Measurements from ENCODE around the gene PPFIA2. TPM values are rescaled to one million over a fixed set of nuclear protein-coding genes. Genes with fewer than 3 reads are reported as not detected.

The PPFIA2 gene
- total RNA-seq, 1 experiment from 2014 or later = not detected

DNA sequence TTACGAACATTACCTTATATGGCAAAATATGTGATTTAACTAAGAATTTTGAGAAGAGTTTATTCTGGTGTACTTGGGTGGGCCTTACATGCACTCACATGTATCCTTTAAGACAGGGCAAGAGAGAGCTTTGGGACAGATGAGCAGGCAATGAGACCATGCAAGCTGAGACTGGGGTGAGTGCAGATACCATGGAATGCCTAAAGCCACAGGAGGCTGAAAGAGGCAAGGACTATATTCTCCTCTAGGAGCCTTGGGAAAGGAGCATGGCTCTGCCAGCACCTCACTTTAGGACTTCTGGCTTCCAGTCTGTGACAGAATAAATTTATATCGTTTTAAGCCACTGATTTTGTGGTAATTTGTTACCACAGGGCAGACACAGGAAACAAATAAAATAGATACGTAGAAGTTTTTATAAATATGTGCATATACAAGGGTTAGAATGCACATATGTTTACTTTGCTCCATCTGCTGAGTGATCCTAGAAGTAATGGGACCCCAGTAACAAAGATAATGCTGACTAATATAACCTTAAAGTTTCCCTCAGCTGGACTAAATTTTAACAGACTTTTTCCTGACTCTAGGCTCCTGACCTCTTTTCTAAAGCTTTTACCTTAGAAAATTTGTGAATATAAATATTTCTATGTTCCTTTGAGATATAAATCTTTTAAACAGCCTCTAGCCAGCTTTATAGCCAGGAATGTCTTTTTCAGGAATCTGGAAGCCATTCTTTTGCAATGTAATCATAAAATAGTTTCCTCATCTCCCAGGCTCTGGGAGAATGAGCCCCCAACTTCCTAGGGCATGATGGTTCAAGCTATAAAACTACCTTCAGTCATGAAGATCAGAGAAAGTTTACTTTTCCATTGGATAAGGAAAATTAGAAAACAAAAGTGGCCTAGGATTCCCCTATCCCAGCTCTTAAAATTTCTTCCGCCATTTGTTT is 216.8 kb downstream of the PPFIA2 start:
- CTCF ChIA-PET = no interaction called here
- H3K36me3 ChIP-seq (ENCODE audit: control insufficient read depth, insufficient read depth, low read length) = no peaks in the 10 kb centered on the region
- H3K9me3 ChIP-seq (ENCODE audit: control insufficient read depth, insufficient read depth, low read depth, low read length) = no peaks in the 10 kb centered on the region
- no peaks in the 10 kb centered on the region for H3K27me3 ChIP-seq (ENCODE audit: control insufficient read depth, insufficient read depth, low read length)
- intact Hi-C loops (cut with micrococcal nuclease; ENCODE audit: unreplicated experiment) (no loop called here), in situ Hi-C loops (cut with HindIII; ENCODE audit: low pct_unique_long_range_greater_than_20kb, low sequenced_read_pairs) (no loop called here)
- ATAC-seq = no peak
- no peak overlapping the region for H3K27ac ChIP-seq (ENCODE audit: low read length)
- H3K4me1 ChIP-seq (ENCODE audit: control insufficient read depth, insufficient read depth, low read length) = no peaks in the 10 kb centered on the region
- DNase-seq (ENCODE audit: low read depth, low spot score) = no peak
- TF ChIP-seq, protein P1, sequence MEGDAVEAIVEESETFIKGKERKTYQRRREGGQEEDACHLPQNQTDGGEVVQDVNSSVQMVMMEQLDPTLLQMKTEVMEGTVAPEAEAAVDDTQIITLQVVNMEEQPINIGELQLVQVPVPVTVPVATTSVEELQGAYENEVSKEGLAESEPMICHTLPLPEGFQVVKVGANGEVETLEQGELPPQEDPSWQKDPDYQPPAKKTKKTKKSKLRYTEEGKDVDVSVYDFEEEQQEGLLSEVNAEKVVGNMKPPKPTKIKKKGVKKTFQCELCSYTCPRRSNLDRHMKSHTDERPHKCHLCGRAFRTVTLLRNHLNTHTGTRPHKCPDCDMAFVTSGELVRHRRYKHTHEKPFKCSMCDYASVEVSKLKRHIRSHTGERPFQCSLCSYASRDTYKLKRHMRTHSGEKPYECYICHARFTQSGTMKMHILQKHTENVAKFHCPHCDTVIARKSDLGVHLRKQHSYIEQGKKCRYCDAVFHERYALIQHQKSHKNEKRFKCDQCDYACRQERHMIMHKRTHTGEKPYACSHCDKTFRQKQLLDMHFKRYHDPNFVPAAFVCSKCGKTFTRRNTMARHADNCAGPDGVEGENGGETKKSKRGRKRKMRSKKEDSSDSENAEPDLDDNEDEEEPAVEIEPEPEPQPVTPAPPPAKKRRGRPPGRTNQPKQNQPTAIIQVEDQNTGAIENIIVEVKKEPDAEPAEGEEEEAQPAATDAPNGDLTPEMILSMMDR (IDR thresholded peaks at IDR 0.05) = no peak
- no peak for TF ChIP-seq TCF7L2 (IDR thresholded peaks at IDR 0.05; ENCODE audit: low read depth, low read length)
- TF ChIP-seq, protein P2, sequence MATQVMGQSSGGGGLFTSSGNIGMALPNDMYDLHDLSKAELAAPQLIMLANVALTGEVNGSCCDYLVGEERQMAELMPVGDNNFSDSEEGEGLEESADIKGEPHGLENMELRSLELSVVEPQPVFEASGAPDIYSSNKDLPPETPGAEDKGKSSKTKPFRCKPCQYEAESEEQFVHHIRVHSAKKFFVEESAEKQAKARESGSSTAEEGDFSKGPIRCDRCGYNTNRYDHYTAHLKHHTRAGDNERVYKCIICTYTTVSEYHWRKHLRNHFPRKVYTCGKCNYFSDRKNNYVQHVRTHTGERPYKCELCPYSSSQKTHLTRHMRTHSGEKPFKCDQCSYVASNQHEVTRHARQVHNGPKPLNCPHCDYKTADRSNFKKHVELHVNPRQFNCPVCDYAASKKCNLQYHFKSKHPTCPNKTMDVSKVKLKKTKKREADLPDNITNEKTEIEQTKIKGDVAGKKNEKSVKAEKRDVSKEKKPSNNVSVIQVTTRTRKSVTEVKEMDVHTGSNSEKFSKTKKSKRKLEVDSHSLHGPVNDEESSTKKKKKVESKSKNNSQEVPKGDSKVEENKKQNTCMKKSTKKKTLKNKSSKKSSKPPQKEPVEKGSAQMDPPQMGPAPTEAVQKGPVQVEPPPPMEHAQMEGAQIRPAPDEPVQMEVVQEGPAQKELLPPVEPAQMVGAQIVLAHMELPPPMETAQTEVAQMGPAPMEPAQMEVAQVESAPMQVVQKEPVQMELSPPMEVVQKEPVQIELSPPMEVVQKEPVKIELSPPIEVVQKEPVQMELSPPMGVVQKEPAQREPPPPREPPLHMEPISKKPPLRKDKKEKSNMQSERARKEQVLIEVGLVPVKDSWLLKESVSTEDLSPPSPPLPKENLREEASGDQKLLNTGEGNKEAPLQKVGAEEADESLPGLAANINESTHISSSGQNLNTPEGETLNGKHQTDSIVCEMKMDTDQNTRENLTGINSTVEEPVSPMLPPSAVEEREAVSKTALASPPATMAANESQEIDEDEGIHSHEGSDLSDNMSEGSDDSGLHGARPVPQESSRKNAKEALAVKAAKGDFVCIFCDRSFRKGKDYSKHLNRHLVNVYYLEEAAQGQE (IDR thresholded peaks at IDR 0.05; ENCODE audit: insufficient read depth in 1 of 2, low read depth in 2 of 2, low read length in 1 of 2) = no peak
- TF ChIP-seq SIN3A (IDR thresholded peaks at IDR 0.05; ENCODE audit: borderline replicate concordance, insufficient read depth, low read depth, low read length) = no peak
- no peak for TF ChIP-seq POLR2AphosphoS5 (IDR thresholded peaks at IDR 0.05; ENCODE audit: low read depth, low read length)
- no TSS peak for BruUV-seq (replicated peaks)
- POLR2A ChIA-PET = no interaction called here
- no peak overlapping the region for H3K4me3 ChIP-seq (ENCODE audit: low read depth in 2 of 2, low read length in 2 of 2)

DNA sequence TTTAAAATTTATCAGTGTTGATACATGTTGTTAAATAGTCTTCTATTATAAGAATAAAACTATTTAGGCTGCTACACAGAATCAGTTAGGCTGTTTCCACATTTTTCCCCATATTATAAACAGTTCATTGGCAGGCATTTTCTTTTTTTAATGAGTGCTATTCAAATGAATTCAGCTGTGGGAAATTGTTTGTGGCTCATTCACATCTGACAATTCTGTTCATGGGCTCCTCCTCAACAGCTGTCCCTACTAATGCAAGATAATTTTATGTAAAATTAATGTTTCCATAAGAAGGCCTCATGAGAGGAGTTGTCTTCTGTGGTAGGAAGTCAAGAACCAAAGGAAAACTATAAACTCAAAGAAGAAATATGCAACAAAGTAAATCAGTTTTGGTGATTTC is 218.0 kb downstream of the PPFIA2 start:
- Histone ChIP-seq H3K9me3 (ENCODE audit: control insufficient read depth, insufficient read depth, low read depth, low read length) (no peaks in the 10 kb centered on the region), H3K4me1 (ENCODE audit: control insufficient read depth, insufficient read depth, low read length) (no peaks in the 10 kb centered on the region), H3K4me3 (ENCODE audit: low read depth in 2 of 2, low read length in 2 of 2) (no peak overlapping the region), H3K27ac (ENCODE audit: low read length) (no peak overlapping the region), H3K36me3 (ENCODE audit: control insufficient read depth, insufficient read depth, low read length) (no peaks in the 10 kb centered on the region), H3K27me3 (ENCODE audit: control insufficient read depth, insufficient read depth, low read length) (no peaks in the 10 kb centered on the region)
- POLR2A ChIA-PET = no interaction called here
- ATAC-seq (no peak), DNase-seq (ENCODE audit: low read depth, low spot score) (no peak)
- TF ChIP-seq, protein P1 (IDR thresholded peaks at IDR 0.05) = no peak
- TF ChIP-seq, protein P2 (IDR thresholded peaks at IDR 0.05; ENCODE audit: insufficient read depth in 1 of 2, low read depth in 2 of 2, low read length in 1 of 2) = no peak
- TF ChIP-seq POLR2AphosphoS5 (IDR thresholded peaks at IDR 0.05; ENCODE audit: low read depth, low read length) (no peak), SIN3A (IDR thresholded peaks at IDR 0.05; ENCODE audit: borderline replicate concordance, insufficient read depth, low read depth, low read length) (no peak)
- intact Hi-C loops (cut with micrococcal nuclease; ENCODE audit: unreplicated experiment) (loop anchor here (2.0 kb wide), 1 partner anchor 44 kb away; no protein-coding TSS in a partner anchor), in situ Hi-C loops (cut with HindIII; ENCODE audit: low pct_unique_long_range_greater_than_20kb, low sequenced_read_pairs) (no loop called here)
- CTCF ChIA-PET = no interaction called here
- no TSS peak for BruUV-seq (replicated peaks)

Measured in Panc1 (cell line).